Ascending aorta (tissue), 2 donors: ENCODE results near the gene TSFM. TPM values are rescaled to one million over a fixed set of nuclear protein-coding genes. Genes with fewer than 3 reads are reported as not detected.

ENCODE experiments used
- DNase-seq, 2 donors: peaks; one replicate each; pipeline ENCODE4 v3.0.0-alpha.2; 2019; ENCODE audit warnings: low spot score in 2 of 2
- H3K27ac ChIP-seq, 2 donors: fragments of 200-600 bp; sonication (generic); one replicate each; pipeline ENCODE4 v1.5.1; 2016 to 2017; ENCODE audit warnings: mild to moderate bottlenecking in 1 of 2
- H3K27me3 ChIP-seq: fragments of 200-600 bp; sonication (generic); one replicate; pipeline ENCODE4 v1.5.1; 2017
- H3K36me3 ChIP-seq, 2 donors: fragments of 200-600 bp; sonication (generic); one replicate each; pipeline ENCODE4 v1.5.1; 2016
- H3K4me1 ChIP-seq, 2 donors: fragments of 200-600 bp; sonication (generic); one replicate each; pipeline ENCODE4 v1.5.1; 2016 to 2017; ENCODE audit warnings: mild to moderate bottlenecking in 1 of 2
- H3K4me3 ChIP-seq, 2 donors: fragments of 200-600 bp; sonication (generic); one replicate each; pipeline ENCODE4 v1.5.1; 2016 to 2017; ENCODE audit warnings: mild to moderate bottlenecking in 1 of 2
- H3K9me3 ChIP-seq, 2 donors: fragments of 200-600 bp; sonication (generic); one replicate each; pipeline ENCODE4 v1.5.1; 2016
- intact Hi-C: fragments of 100-400 bp; cut with DNase I; formaldehyde crosslinking; loops from one replicate; pipeline ENCODE4 v1.15.1; 2023
- total RNA-seq: library from RNA; depleted of rRNA; stranded (reverse); fragments of >200 nt; gene quantifications from one replicate; pipeline ENCODE4 v1.1.0, GENCODE V29; 2016
- TF ChIP-seq, protein P1 (sequence below), 3 experiments: fragments of 200-600 bp in 2 of 3; fragments of 450-650 bp in 1 of 3; sonication (generic) in 2 of 3; IDR thresholded peaks; one replicate each; pipeline ENCODE4 v1.5.1; 2016 to 2019; ENCODE audit warnings: antibody characterized with exemption in 3 of 3, mild to moderate bottlenecking in 1 of 3, moderate library complexity in 1 of 3

TSFM gene
- total RNA-seq, 1 donor from 2014 or later: 46.8 TPM

- intact Hi-C loops: no loop called here
- no peaks in the 10 kb centered on the region for H3K36me3 ChIP-seq
- H3K4me3 ChIP-seq: peak overlapping the region in 1 of 2 donors; percentile 37
- no peaks in the 10 kb centered on the region for H3K9me3 ChIP-seq
- TF ChIP-seq, protein P1, sequence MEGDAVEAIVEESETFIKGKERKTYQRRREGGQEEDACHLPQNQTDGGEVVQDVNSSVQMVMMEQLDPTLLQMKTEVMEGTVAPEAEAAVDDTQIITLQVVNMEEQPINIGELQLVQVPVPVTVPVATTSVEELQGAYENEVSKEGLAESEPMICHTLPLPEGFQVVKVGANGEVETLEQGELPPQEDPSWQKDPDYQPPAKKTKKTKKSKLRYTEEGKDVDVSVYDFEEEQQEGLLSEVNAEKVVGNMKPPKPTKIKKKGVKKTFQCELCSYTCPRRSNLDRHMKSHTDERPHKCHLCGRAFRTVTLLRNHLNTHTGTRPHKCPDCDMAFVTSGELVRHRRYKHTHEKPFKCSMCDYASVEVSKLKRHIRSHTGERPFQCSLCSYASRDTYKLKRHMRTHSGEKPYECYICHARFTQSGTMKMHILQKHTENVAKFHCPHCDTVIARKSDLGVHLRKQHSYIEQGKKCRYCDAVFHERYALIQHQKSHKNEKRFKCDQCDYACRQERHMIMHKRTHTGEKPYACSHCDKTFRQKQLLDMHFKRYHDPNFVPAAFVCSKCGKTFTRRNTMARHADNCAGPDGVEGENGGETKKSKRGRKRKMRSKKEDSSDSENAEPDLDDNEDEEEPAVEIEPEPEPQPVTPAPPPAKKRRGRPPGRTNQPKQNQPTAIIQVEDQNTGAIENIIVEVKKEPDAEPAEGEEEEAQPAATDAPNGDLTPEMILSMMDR (IDR thresholded peaks at IDR 0.05): no peak
- peaks cover 26% of the 10 kb centered on the region for H3K27me3 ChIP-seq
- peak in 1 of 2 donors; percentile 40 for DNase-seq
- H3K4me1 ChIP-seq: peaks cover 24 to 31% of the 10 kb centered on the region in 2 donors
- H3K27ac ChIP-seq: no peak overlapping the region
Observed at GRCh38 chr12:57740656-57741412, 41.8 kb upstream of the TSFM start.

DNA sequence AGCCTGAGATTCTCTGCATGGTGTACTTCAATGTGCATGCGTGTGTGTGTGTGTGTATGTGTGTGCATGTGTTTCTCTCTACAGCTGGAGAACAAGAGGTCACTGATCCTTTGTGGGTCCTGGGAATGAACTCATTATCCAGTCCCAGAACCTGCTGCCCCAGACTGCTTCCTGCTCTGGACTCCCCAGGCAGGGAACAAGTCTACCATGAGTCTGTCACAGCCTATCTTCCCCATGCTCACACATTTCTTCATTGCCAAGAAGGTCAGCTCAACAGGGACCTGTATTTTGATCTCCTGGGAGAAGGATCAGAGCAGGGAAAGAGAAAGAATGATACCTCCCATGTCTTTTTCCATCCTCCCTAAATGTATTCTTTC is 41.2 kb upstream of the TSFM start:
- H3K4me3 ChIP-seq: peak overlapping the region in 1 of 2 donors; percentile 37

GRCh38 chr12:57741844-57742738 is 40.5 kb upstream of the TSFM start:
- H3K27ac ChIP-seq: no peak overlapping the region

More for the DNA sequence above, 41.2 kb upstream of the TSFM start:
- H3K4me1 ChIP-seq: peaks cover 18 to 31% of the 10 kb centered on the region in 2 donors
- TF ChIP-seq, protein P1 (IDR thresholded peaks at IDR 0.05): no peak
- no peaks in the 10 kb centered on the region for H3K9me3 ChIP-seq
- H3K27me3 ChIP-seq: peaks cover 26% of the 10 kb centered on the region
- no peak for DNase-seq
- intact Hi-C loops: no loop called here
- H3K36me3 ChIP-seq: no peaks in the 10 kb centered on the region
- H3K27ac ChIP-seq: no peak overlapping the region

DNA sequence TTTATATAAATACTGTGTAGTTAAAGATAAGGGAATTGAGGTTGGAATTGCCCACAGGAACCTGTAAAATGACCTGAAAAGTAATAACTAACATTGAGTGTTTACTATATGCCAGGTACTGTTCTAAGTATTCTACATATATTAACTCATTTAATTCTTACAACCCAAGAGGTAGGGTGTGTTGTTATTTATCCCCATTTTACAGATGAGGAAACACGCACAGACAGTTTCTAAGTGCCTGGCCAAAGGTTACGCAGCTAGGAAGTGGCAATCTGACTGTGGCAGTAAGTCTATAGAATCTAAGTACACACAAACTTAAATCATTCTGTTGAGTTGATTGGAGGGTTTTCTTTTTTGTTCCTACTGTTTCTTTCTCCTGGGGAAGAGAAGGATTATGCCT is 38.8 kb upstream of the TSFM start:
- Histone ChIP-seq H3K36me3 (peaks cover 14 to 21% of the 10 kb centered on the region in 2 donors), H3K27ac (peak overlapping the region in 1 of 2 donors; percentile 98), H3K4me3 (peak overlapping the region in 1 of 2 donors; percentile 77), H3K9me3 (no peaks in the 10 kb centered on the region), H3K27me3 (peaks cover 5% of the 10 kb centered on the region), H3K4me1 (peaks cover under 1 to 12% of the 10 kb centered on the region in 2 donors)
- no peak for DNase-seq
- TF ChIP-seq, protein P1 (IDR thresholded peaks at IDR 0.05): no peak
- intact Hi-C loops: loop anchor here (1.0 to 2.0 kb wide), 3 partner anchors 9 to 50 kb away; partner anchors contain the start of gene CDK4

More at GRCh38 chr12:57741844-57742738, 40.5 kb upstream of the TSFM start:
- Histone ChIP-seq H3K36me3 (peaks cover under 1 to 4% of the 10 kb centered on the region in 2 donors), H3K27me3 (peaks cover 22% of the 10 kb centered on the region), H3K9me3 (no peaks in the 10 kb centered on the region), H3K4me1 (peaks cover 17 to 29% of the 10 kb centered on the region in 2 donors), H3K4me3 (peak overlapping the region in 1 of 2 donors; percentile 37)
- TF ChIP-seq, protein P1 (IDR thresholded peaks at IDR 0.05): no peak
- intact Hi-C loops: no loop called here
- DNase-seq: no peak

DNA sequence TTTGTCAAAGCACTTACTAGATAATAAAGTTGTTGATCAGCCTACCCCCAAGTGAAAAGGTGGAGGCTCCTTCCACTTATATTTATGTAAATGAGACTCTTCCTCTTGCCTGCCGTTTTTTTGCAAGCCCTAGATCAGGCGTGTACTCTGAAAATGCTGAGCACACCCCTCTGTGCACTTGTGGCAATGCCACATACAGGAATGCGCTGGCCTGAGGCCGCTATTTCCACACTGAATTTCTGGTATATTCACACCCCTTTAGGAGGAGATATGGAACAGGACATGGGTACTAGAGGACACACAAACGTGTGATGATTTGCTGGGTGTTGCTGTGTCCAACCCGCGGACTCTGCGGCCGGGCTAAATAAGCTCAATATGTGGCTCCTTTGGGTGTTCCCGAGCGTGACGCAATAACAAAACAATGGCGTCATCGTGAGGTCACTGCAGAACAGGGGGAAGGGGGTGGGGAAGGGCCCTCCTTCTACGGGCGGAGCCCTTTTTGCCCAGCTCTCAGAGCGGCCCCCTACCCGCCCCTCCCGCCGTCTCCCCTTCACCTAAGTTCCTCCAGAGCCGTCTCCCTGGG is 38.3 kb upstream of the TSFM start:
- intact Hi-C loops: loop anchor here (1.0 to 2.0 kb wide), 3 partner anchors 8 to 51 kb away; partner anchors contain the start of gene CDK4
- Histone ChIP-seq H3K36me3 (peaks cover 14 to 26% of the 10 kb centered on the region in 2 donors), H3K27ac (peak overlapping the region; percentile 98 to 100), H3K27me3 (no peaks in the 10 kb centered on the region), H3K4me1 (peaks cover 0 to 7% of the 10 kb centered on the region in 2 donors), H3K9me3 (no peaks in the 10 kb centered on the region), H3K4me3 (peak overlapping the region; percentile 77 to 90)
- peak; percentile 42 to 90 for DNase-seq
- TF ChIP-seq, protein P1 (IDR thresholded peaks at IDR 0.05): no peak
